ACC112 (cell line): ENCODE results near the gene NRM.

Experiments
- H2AFZ ChIP-seq: fragments of 200-600 bp; sonication (generic); one replicate; pipeline ENCODE4 v1.6.0; 2017; ENCODE audit warnings: antibody characterized with exemption, low read length; ENCODE audit not compliant: unreplicated experiment
- H3K27ac ChIP-seq: fragments of 200-600 bp; sonication (generic); 2 replicates; pipeline ENCODE4 v1.5.1; 2014; ENCODE audit warnings: low read depth, mild to moderate bottlenecking, antibody characterized with exemption, low read length, moderate library complexity
- H3K27me3 ChIP-seq: fragments of 200-600 bp; sonication (generic); 2 replicates; pipeline ENCODE4 v1.6.1; 2014; ENCODE audit warnings: mild to moderate bottlenecking, antibody characterized with exemption, low read length, moderate library complexity, mixed read lengths; ENCODE audit not compliant: insufficient read depth
- H3K36me3 ChIP-seq: fragments of 200-600 bp; sonication (generic); 2 replicates; pipeline ENCODE4 v1.6.1; 2016; ENCODE audit warnings: mild to moderate bottlenecking, antibody characterized with exemption, low read length, moderate library complexity, mixed read lengths; ENCODE audit not compliant: insufficient read depth
- H3K4me1 ChIP-seq: fragments of 200-600 bp; sonication (generic); one replicate; pipeline ENCODE4 v1.6.1; 2016; ENCODE audit warnings: low read length, mixed read lengths; ENCODE audit not compliant: insufficient read depth, unreplicated experiment, control insufficient read depth
- H3K4me3 ChIP-seq: fragments of 200-600 bp; sonication (generic); 2 replicates; pipeline ENCODE4 v1.5.1; 2014; ENCODE audit warnings: mild to moderate bottlenecking, low read depth, low read length
- H3K79me2 ChIP-seq: fragments of 200-600 bp; sonication (generic); one replicate; pipeline ENCODE4 v1.6.0; 2016; ENCODE audit warnings: low read length; ENCODE audit not compliant: control insufficient read depth, unreplicated experiment, insufficient read depth

The NRM gene, protein sequence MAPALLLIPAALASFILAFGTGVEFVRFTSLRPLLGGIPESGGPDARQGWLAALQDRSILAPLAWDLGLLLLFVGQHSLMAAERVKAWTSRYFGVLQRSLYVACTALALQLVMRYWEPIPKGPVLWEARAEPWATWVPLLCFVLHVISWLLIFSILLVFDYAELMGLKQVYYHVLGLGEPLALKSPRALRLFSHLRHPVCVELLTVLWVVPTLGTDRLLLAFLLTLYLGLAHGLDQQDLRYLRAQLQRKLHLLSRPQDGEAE

DNA sequence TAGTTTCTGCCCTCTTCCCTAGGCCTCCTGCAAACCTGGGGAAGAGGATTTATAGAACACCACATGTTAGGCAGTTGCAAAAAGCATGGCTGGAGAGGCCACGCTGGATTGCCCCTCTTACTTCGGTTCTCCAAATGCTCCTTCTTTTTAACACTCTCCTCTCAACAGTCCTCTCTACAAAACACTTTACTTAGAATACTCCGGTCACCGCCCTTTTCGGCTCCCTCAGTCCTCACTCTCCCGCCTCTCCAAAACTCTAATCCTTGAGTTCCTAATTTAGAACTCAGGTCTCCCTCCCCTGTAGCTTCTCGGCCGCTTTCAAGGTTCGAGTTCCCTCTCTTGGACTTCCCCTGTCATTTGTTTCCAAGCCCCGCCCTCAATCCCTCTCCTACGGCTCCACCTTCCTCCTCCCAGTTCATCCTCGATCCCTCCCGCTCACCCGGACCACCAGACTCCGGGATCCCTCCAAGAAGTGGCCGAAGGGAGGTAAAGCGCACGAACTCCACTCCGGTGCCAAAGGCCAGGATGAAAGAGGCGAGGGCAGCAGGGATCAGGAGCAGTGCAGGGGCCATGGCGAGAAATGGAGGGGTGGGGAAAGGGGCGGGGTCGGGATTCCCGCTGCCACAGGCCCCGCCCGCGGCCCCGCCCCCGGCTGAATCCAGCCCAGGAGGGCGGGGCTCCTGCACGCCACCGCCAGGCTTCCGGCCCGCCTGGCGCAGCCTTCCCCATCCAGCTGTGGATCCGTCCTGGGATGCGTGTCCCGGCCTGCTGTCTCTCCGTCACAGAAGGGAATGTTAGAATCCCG, at the start of gene NRM:
Gene NRM (minus strand): TSS at position 582 of the 805 bp plus-strand sequence. CDS start 10 bp downstream, at position 572.
- H3K36me3 ChIP-seq, result no peaks in the 10 kb centered on the region
- H2AFZ ChIP-seq, result peak within 1 kb of the TSS; percentile 65
- peaks cover 38% of the 10 kb centered on the region for H3K79me2 ChIP-seq
- peaks cover 40% of the 10 kb centered on the region for H3K4me1 ChIP-seq
- H3K4me3 ChIP-seq, result peak within 1 kb of the TSS; percentile 77
- no peaks in the 10 kb centered on the region for H3K27me3 ChIP-seq
- H3K27ac ChIP-seq, result peak within 1 kb of the TSS; percentile 56

DNA sequence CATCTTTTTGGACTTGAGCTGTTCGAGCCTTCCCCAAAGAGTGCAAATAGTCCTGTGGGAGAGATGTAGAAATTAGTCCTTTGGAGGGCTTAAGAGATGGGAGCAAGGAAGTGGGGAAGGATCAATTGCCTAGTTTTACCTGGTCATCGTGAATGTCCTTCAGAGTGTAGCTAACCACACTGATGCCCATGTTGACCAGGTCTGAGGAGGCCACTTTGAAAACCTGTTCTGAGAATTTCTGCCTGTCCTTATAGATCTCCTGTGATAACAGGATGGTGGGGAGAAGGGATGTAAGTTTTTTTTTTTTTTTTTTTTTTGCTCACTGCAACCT, 49.7 kb upstream of the NRM start:
- Histone ChIP-seq H3K36me3 (peaks cover 34% of the 10 kb centered on the region; the same call in 1 of the 2 replicates), H3K4me3 (0 out of 2 replicates have a peak overlapping the region, but pooled peaks have one; percentile 24), H3K27me3 (no peaks in the 10 kb centered on the region), H3K79me2 (peaks cover 47% of the 10 kb centered on the region), H3K4me1 (peaks cover 18% of the 10 kb centered on the region), H3K27ac (peak overlapping the region; percentile 33), H2AFZ (no peak overlapping the region)

DNA sequence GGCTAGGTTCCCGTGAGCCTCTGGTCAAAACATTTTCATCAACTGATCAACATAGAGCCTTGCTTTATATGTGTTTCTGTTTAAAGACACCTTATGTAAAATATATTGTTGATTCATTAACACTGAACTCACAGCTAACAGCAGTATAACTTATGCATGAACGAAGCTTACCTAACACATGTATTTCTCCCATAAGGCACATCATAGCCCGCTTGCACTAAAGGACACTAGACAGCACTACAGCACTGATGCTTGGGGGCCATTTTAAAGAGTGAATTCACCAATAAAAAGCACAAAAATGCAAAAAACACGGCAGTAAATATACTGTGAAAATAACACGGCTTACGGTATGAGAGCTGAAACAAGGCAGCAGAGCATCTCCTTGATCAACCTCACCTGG, 47.7 kb upstream of the NRM start:
- Histone ChIP-seq H3K4me1 (peaks cover 18% of the 10 kb centered on the region), H2AFZ (no peak overlapping the region), H3K4me3 (no peak overlapping the region), H3K27ac (no peak overlapping the region), H3K27me3 (no peaks in the 10 kb centered on the region), H3K36me3 (peaks cover 28% of the 10 kb centered on the region; the same call in 1 of the 2 replicates), H3K79me2 (peaks cover 39% of the 10 kb centered on the region)

DNA sequence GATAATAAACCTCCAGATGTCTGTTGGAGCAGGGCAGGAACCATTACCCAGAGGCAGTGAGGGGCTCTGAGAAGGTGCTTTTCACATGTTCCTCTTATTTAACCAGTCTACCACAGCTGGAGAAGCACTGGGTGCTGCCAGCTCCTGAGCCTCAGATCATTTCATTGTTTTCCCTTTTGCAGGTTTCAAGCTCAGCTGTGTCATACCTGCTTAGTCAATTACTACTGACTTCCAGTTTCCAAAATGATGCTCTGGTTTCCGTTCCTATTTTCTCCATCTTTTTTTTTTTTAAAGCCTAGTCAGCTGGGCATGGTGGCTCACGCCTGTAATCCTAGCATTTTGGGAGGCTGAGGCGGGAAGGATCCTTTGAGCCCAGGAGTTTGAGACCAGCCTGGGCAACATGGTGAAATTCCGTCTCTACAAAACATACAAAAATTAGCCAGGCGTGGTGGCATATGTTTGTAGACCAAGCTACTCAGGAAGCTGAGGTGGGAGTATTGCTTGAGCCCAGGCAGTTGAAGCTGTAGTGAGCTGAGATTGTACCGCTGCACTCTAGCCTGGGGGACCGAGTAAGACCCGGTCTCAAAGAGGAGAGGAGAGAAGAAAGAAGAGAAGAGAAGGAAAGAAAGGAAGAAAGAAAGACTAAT, 45.0 kb upstream of the NRM start:
- H3K27me3 ChIP-seq, result no peaks in the 10 kb centered on the region
- H3K4me1 ChIP-seq, result peaks cover 13% of the 10 kb centered on the region
- H3K36me3 ChIP-seq, result peaks cover 21% of the 10 kb centered on the region; the same call in 1 of the 2 replicates
- H3K27ac ChIP-seq, result no peak overlapping the region
- H3K4me3 ChIP-seq, result no peak overlapping the region
- peaks cover 19% of the 10 kb centered on the region for H3K79me2 ChIP-seq
- H2AFZ ChIP-seq, result no peak overlapping the region

DNA sequence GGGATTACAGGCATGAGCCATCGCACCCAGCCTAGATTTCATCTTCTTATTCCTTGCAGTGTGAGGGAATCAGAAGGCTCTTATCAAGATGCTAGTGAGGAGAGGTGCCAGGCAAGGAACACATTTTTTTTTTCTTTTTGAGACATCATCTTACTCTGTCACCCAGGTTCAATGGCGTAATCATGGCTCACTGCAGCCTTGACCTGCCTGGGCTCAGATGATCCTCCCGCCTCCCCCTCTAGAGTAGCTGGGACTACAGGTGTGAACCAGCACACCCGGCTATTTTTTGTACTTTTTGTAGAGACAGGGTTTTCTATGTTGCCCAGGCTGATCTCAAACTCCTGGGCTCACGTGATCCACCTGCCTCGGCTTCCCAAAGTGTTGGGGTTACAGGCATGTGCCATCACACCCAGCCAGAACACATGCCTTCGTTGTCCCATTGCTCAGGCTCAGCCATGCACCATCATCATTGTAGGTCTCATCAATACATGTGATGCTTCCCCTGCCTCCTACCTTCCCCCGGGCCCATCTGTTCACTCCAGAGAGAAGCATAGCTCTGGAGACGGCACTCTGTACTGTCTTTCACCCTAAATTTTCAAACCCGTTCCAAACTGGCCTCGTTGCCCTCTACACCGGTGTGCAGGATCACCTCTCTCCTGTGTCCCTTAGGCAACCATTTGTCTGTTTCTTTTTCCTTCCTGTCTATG, 41.6 kb upstream of the NRM start:
- H3K27ac ChIP-seq, result no peak overlapping the region
- no peak overlapping the region for H2AFZ ChIP-seq
- no peak overlapping the region for H3K4me3 ChIP-seq
- no peaks in the 10 kb centered on the region for H3K79me2 ChIP-seq
- peaks cover 8% of the 10 kb centered on the region; the same call in 1 of the 2 replicates for H3K36me3 ChIP-seq
- H3K4me1 ChIP-seq, result peaks cover 8% of the 10 kb centered on the region
- no peaks in the 10 kb centered on the region for H3K27me3 ChIP-seq

GRCh38 chr6:30730601-30731435, 40.0 kb upstream of the NRM start:
- no peak overlapping the region for H3K27ac ChIP-seq
- H3K36me3 ChIP-seq, result peaks cover 7% of the 10 kb centered on the region; the same call in 1 of the 2 replicates
- H3K27me3 ChIP-seq, result no peaks in the 10 kb centered on the region
- H3K4me1 ChIP-seq, result peaks cover 12% of the 10 kb centered on the region
- H2AFZ ChIP-seq, result no peak overlapping the region
- H3K79me2 ChIP-seq, result no peaks in the 10 kb centered on the region
- no peak overlapping the region for H3K4me3 ChIP-seq

GRCh38 chr6:30727920-30728553, 37.3 kb upstream of the NRM start:
- peaks cover 36% of the 10 kb centered on the region for H3K4me1 ChIP-seq
- H2AFZ ChIP-seq, result no peak overlapping the region
- H3K27ac ChIP-seq, result peak overlapping the region; percentile 59

GRCh38 chr6:30726506-30727413, 36.0 kb upstream of the NRM start:
- Histone ChIP-seq H3K36me3 (peaks cover 31% of the 10 kb centered on the region), H3K27ac (peak overlapping the region; percentile 59), H2AFZ (no peak overlapping the region), H3K27me3 (no peaks in the 10 kb centered on the region), H3K4me1 (peaks cover 40% of the 10 kb centered on the region), H3K79me2 (peaks cover 30% of the 10 kb centered on the region), H3K4me3 (no peak overlapping the region)

More at GRCh38 chr6:30727920-30728553, 37.3 kb upstream of the NRM start:
- no peak overlapping the region for H3K4me3 ChIP-seq
- H3K36me3 ChIP-seq, result peaks cover 20% of the 10 kb centered on the region
- H3K79me2 ChIP-seq, result peaks cover 19% of the 10 kb centered on the region
- no peaks in the 10 kb centered on the region for H3K27me3 ChIP-seq
